Activated CD4-positive, alpha-beta T cell treated with anti-CD3 and anti-CD28 coated beads, Interleukin-2, amount 10 ng/mL, durations not matched to agents 24 days and 14 days (primary cell): ENCODE results near the gene RALGAPA2. TPM values are rescaled to one million over a fixed set of nuclear protein-coding genes. Genes with fewer than 3 reads are reported as not detected.
"Not testable (repeated sequence)": the region's sequence is repeated elsewhere in the genome, so short reads cannot be mapped to it uniquely, and the experiment has no call there.

ENCODE experiments used
- DNase-seq: peaks from one replicate; pipeline ENCODE4 v3.0.0; 2022
- H3K27ac Mint-ChIP-seq: one replicate; pipeline ENCODE4 v1.8.0; 2022; ENCODE audit warnings: mild to moderate bottlenecking, mixed read lengths
- H3K27me3 Mint-ChIP-seq: one replicate; pipeline ENCODE4 v1.8.0; 2022; ENCODE audit warnings: mixed read lengths
- H3K36me3 Mint-ChIP-seq: one replicate; pipeline ENCODE4 v1.8.0; 2022; ENCODE audit warnings: low read depth, mild to moderate bottlenecking, mixed read lengths
- H3K4me1 Mint-ChIP-seq: one replicate; pipeline ENCODE4 v1.8.0; 2021; ENCODE audit warnings: mixed read lengths
- H3K4me3 Mint-ChIP-seq: one replicate; pipeline ENCODE4 v1.8.0; 2022; ENCODE audit warnings: mild to moderate bottlenecking, moderate library complexity, mixed read lengths
- H3K9me3 Mint-ChIP-seq: one replicate; pipeline ENCODE4 v1.8.0; 2021; ENCODE audit warnings: mixed read lengths
- intact Hi-C: fragments of 100-400 bp; cut with micrococcal nuclease; formaldehyde crosslinking; loops from one replicate; pipeline ENCODE4 v1.15.1; 2023
- total RNA-seq: library from RNA; stranded (reverse); gene quantifications from 2 replicates; pipeline ENCODE4 v1.2.3, GENCODE V29; 2022

RALGAPA2 gene
- total RNA-seq, 1 donor from 2014 or later, result 18.7 TPM

DNA sequence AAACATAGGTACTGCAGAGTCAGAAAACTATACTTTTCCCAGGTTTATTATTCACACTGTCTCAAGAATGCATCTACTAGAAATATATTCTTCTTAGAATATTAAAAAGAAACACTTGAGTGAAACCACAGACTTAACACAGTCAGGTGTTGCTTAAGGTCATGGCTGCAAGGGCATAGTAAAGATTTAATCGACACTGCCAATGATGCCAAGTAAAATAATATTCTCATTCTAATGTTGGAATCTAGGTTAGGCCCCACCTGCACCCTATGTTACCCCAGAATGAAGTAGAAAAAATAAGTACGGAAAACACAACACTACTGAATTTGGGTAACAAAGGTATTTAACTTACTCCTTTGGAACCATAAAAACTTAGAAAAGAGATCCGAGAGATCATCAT, 155.0 kb downstream of the RALGAPA2 start:
- H3K27me3 Mint-ChIP-seq, result no peaks in the 10 kb centered on the region
- H3K4me1 Mint-ChIP-seq, result peaks cover 10% of the 10 kb centered on the region
- no peak overlapping the region for H3K4me3 Mint-ChIP-seq
- no peak for DNase-seq
- H3K27ac Mint-ChIP-seq, result no peak overlapping the region
- intact Hi-C loops, result no loop called here
- no peaks in the 10 kb centered on the region for H3K9me3 Mint-ChIP-seq
- H3K36me3 Mint-ChIP-seq, result peaks cover 32% of the 10 kb centered on the region

DNA sequence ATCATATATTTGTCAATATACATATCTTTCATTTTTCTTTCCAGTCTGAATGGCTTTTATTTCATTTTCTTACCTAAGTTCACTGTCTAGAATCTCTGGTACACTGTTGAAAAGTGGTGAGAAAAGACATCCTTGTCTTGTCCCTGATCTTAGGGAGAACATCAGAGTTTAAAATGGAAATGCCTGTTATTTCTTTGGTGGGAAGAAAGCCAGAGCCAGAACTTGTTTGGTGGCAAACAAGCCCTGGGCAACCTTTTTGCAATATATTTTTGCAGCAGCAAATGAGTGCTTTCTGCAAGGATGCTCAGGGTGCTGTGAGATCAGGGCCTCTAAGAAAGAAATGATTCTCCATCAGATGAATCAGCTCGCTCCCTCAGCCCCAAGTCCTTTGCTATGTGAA, 156.6 kb downstream of the RALGAPA2 start:
- Mint-ChIP-seq H3K4me1 (peaks cover 3% of the 10 kb centered on the region), H3K36me3 (peaks cover 24% of the 10 kb centered on the region), H3K4me3 (no peak overlapping the region), H3K9me3 (no peaks in the 10 kb centered on the region), H3K27me3 (no peaks in the 10 kb centered on the region), H3K27ac (no peak overlapping the region)
- no peak for DNase-seq
- intact Hi-C loops, result no loop called here

DNA sequence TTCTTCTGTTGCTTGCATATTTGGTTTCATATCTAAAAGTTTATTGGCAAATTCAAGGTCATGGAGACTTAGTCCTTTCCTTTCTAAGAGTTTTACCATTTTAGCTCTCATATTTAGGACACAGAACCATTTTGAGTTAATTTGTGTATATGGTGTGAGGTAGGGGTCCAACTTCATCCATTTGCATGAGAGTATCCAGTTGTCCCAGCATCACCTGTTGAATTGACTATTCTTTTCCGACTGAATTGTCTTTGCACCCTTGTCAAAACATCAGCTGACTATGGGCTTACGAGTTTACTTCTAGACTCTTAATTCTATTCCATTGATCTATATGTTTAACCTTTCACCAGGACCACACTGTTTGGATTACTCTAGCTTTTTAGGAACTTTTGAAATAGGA, 157.5 kb downstream of the RALGAPA2 start:
- no peaks in the 10 kb centered on the region for H3K27me3 Mint-ChIP-seq
- no peak overlapping the region for H3K4me3 Mint-ChIP-seq
- H3K27ac Mint-ChIP-seq, result no peak overlapping the region
- DNase-seq, result no peak
- H3K36me3 Mint-ChIP-seq, result peaks cover 22% of the 10 kb centered on the region
- peaks cover 5% of the 10 kb centered on the region for H3K4me1 Mint-ChIP-seq
- intact Hi-C loops, result no loop called here
- H3K9me3 Mint-ChIP-seq, result no peaks in the 10 kb centered on the region

DNA sequence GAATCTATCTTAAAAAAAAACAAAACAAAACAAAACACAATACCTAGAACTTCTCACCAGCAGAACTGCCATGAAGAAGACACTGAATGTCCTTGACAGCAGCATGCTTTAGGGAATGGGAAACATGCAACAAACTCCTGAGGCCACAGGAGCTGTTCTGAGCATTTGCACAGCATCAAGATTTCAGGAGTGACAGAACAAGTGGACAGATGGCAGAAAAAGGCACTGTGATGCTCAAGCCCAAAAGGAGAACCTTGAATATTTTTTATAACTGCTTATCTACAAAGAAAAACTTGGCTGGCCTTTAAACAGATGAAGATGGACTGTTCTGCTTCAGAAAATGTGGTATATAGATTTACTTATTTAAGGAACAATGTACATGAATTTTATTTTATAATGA, 158.9 kb downstream of the RALGAPA2 start:
- H3K36me3 Mint-ChIP-seq, result peaks cover 23% of the 10 kb centered on the region
- no peaks in the 10 kb centered on the region for H3K9me3 Mint-ChIP-seq
- H3K27ac Mint-ChIP-seq, result no peak overlapping the region
- DNase-seq, result no peak
- no peak overlapping the region for H3K4me3 Mint-ChIP-seq
- intact Hi-C loops, result no loop called here
- H3K27me3 Mint-ChIP-seq, result no peaks in the 10 kb centered on the region
- peaks cover 11% of the 10 kb centered on the region for H3K4me1 Mint-ChIP-seq

DNA sequence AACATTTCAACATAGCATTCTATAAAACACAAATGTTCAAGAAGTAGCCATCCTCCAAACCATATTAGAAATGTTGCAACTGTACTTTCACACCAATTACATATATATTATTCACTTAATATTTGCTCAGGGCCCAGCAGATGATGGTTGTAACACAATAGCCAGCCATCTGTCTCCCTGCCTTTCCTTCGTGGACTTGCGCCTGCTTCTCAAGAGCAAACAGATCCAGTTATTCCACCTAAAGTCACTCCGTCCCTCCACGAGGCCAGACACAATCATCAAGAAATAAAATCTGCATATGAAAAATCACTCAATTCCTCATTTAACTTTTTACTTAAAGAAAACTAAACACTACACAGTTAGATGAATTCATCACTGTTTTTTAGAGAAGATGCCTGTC, 160.4 kb downstream of the RALGAPA2 start:
- peaks cover 23% of the 10 kb centered on the region for H3K36me3 Mint-ChIP-seq
- no peak for DNase-seq
- intact Hi-C loops, result no loop called here
- H3K4me1 Mint-ChIP-seq, result peaks cover 20% of the 10 kb centered on the region
- H3K9me3 Mint-ChIP-seq, result no peaks in the 10 kb centered on the region
- no peak overlapping the region for H3K4me3 Mint-ChIP-seq
- no peak overlapping the region for H3K27ac Mint-ChIP-seq
- H3K27me3 Mint-ChIP-seq, result no peaks in the 10 kb centered on the region

DNA sequence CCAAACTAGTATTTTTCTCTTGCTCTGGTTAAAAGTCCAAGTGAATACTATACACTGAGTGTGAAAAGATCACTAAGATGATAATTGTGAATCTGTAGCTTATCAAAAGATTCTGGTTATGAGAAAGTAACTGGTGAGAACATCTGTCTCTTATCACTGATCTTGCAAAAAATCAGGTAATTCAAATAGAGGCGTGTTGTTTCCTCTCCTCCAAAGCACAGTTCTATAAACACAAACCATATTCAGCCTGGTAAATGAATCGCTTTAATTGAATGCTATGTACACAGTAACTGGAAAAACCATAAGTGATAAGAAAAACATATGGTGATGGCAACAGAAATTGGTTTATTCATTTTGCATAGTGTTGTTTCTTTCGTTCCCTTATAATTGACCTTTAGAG, 161.0 kb downstream of the RALGAPA2 start:
- H3K36me3 Mint-ChIP-seq, result peaks cover 24% of the 10 kb centered on the region
- DNase-seq, result no peak
- H3K4me3 Mint-ChIP-seq, result no peak overlapping the region
- peaks cover 25% of the 10 kb centered on the region for H3K4me1 Mint-ChIP-seq
- H3K27ac Mint-ChIP-seq, result no peak overlapping the region
- no peaks in the 10 kb centered on the region for H3K9me3 Mint-ChIP-seq
- H3K27me3 Mint-ChIP-seq, result no peaks in the 10 kb centered on the region
- intact Hi-C loops, result loop anchor here (2.0 kb wide), 1 partner anchor 17 kb away; no protein-coding TSS in a partner anchor

DNA sequence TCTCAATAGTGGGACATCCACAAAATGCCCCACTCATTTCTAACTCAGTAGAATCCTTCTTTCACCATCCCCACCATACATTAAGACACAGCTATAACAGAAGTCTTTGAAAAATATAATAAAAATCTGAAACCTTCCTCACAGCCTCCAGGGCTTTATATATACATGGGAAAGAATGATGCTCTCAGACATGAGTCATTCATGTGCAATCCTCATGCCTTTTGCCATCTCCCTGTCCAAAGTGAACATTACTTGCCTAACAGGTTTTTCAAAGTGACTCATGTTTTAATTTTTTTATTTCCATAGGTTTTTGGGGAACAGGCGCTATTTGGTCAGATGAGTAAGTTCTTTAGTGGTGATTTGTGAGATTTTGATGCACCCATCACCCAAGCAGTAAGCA, 162.7 kb downstream of the RALGAPA2 start:
- no peak for DNase-seq
- Mint-ChIP-seq H3K36me3 (peaks cover 19% of the 10 kb centered on the region), H3K27ac (peak overlapping the region; percentile 14), H3K4me3 (no peak overlapping the region), H3K27me3 (no peaks in the 10 kb centered on the region), H3K9me3 (no peaks in the 10 kb centered on the region), H3K4me1 (peaks cover 27% of the 10 kb centered on the region)
- intact Hi-C loops, result loop anchor here (2.0 kb wide), 1 partner anchor 19 kb away; no protein-coding TSS in a partner anchor

DNA sequence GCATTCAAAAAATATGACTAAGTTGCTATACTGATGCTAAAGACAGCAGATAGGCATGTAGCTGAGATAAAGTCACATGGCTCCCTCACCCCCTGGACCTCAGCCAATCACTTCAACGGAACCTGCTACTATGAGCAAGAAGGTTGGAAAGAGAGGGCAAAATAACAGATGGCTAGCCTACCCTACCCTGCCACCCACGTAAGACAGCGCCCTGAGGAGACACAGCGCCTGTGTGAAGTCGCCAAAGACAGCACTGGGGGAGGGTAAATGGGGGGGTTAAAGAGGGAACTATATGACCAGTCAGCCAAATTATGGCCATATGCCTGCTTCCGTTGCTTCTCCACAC, 163.2 kb downstream of the RALGAPA2 start:
- Mint-ChIP-seq H3K9me3 (no peaks in the 10 kb centered on the region), H3K4me1 (peaks cover 27% of the 10 kb centered on the region), H3K4me3 (no peak overlapping the region), H3K36me3 (peaks cover 21% of the 10 kb centered on the region), H3K27me3 (no peaks in the 10 kb centered on the region), H3K27ac (peak overlapping the region; percentile 14)
- intact Hi-C loops, result no loop called here
- DNase-seq, result no peak

DNA sequence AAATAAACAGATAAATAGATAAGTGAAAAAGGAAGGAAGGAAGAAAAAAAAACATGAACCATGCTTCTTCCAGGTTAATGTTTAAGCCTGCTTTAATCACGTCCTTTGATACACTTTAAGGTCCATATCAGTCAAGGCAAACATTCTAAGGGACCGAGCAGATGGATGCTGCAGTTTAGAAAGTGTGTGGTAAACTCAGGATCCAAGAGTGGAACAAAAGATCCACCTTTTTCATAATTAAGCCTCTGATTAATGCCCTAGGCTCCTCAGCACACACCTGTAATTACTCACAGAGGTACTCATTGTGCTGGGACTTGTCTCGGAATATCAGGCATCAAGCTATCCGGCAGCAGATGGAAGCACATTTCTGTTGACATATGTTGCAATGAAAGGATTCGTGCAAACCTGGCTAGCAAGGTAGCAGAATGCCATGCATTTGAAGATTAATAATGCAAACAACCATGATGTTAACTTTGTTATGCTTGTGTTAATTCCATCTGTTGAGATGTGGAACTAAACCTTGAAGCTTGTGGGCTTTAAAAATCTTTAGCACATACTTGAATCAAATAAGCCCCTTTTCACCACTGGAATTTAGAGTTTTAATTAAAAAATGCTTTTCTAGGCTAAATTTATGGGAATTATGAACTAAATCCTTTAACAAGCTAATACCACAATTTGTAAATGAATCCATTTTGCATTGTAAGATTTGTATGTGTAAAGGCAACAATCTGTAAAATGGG, 163.7 kb downstream of the RALGAPA2 start:
- H3K27me3 Mint-ChIP-seq, result no peaks in the 10 kb centered on the region
- DNase-seq, result no peak
- H3K27ac Mint-ChIP-seq, result no peak overlapping the region
- H3K9me3 Mint-ChIP-seq, result no peaks in the 10 kb centered on the region
- H3K4me3 Mint-ChIP-seq, result no peak overlapping the region
- peaks cover 23% of the 10 kb centered on the region for H3K36me3 Mint-ChIP-seq
- intact Hi-C loops, result no loop called here
- peaks cover 27% of the 10 kb centered on the region for H3K4me1 Mint-ChIP-seq

DNA sequence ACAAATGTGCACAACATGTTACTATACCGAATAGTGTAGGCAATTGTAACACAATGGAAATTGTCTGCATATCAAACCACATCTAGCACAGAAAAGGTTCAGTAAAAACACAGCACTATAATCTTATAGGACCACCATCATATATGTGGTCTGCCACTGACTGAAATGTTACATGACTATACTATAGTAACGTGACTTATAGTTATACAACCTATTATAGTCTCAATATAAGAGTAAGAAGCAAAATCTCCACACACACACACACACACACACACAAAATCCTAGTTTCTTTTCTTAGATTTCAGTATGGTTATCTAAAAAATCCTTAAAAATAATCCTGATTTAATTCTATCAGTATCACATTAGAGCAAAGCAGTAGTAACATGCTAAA, 164.6 kb downstream of the RALGAPA2 start:
- peaks cover 25% of the 10 kb centered on the region for H3K36me3 Mint-ChIP-seq
- H3K4me3 Mint-ChIP-seq, result no peak overlapping the region
- DNase-seq, result no peak
- peaks cover 27% of the 10 kb centered on the region for H3K4me1 Mint-ChIP-seq
- no peaks in the 10 kb centered on the region for H3K27me3 Mint-ChIP-seq
- H3K27ac Mint-ChIP-seq, result no peak overlapping the region
- intact Hi-C loops, result loop anchor here (2.0 kb wide), 1 partner anchor 51 kb away; no protein-coding TSS in a partner anchor
- no peaks in the 10 kb centered on the region for H3K9me3 Mint-ChIP-seq

DNA sequence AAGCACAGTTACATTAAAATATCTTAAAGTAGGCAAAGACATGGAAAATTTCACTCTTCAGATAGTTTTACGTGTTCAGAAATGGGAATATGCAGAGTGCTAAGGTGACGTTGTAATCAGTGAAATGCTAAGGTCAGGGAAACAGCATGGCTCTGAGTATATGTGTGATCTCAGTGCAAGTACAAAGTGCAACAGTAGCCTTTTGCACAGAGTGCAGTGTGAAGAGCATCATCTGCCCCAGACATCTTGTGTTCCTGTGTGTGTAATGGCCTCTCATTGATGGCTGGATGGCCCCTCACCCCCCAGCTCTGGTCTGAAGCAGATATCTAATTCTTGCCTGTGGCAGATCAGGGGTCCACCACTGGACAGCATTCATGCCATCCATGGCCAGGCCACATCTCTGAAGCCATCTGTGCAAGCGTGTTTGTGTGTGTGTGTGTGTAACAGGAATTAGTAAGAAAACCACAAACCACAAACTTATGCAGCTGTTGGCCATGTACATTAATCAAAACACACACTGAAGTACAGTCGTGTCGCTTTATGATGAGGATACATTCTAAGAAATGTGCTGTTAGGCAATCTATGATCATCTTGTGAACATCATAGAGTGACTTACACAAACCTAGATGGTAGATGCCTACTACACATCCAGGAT, 165.1 kb downstream of the RALGAPA2 start:
- peaks cover 27% of the 10 kb centered on the region for H3K4me1 Mint-ChIP-seq
- DNase-seq, result no peak
- no peak overlapping the region for H3K4me3 Mint-ChIP-seq
- intact Hi-C loops, result loop anchor here (2.0 kb wide), 1 partner anchor 51 kb away; no protein-coding TSS in a partner anchor
- H3K9me3 Mint-ChIP-seq, result peaks cover 3% of the 10 kb centered on the region
- H3K27me3 Mint-ChIP-seq, result no peaks in the 10 kb centered on the region
- H3K36me3 Mint-ChIP-seq, result peaks cover 28% of the 10 kb centered on the region
- H3K27ac Mint-ChIP-seq, result peak overlapping the region; percentile 49

DNA sequence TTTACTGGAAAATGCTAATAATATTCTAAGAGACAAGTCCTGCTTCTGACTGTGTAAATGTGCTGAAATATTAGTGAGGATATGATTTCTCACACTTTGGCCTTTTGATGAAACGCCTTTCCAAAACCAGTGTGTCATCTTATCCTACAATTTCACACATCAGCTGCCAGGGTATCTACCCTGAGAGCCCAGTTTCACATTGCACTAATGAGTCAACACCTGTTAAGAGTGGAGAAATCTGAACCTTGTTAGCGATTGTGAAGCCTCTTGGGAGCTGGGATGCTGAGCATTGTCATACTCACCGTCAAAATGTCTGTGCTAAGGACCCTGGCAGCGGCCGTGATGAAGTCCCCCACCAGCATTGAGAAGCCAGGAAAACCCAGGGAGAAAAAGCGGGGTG, 166.0 kb downstream of the RALGAPA2 start:
- H3K27me3 Mint-ChIP-seq, result no peaks in the 10 kb centered on the region
- H3K27ac Mint-ChIP-seq, result peak overlapping the region; percentile 76
- peaks cover 26% of the 10 kb centered on the region for H3K4me1 Mint-ChIP-seq
- peaks cover 3% of the 10 kb centered on the region for H3K9me3 Mint-ChIP-seq
- H3K4me3 Mint-ChIP-seq, result no peak overlapping the region
- DNase-seq, result no peak
- intact Hi-C loops, result loop anchor here (2.0 kb wide), 1 partner anchor 50 kb away; no protein-coding TSS in a partner anchor
- peaks cover 35% of the 10 kb centered on the region for H3K36me3 Mint-ChIP-seq

DNA sequence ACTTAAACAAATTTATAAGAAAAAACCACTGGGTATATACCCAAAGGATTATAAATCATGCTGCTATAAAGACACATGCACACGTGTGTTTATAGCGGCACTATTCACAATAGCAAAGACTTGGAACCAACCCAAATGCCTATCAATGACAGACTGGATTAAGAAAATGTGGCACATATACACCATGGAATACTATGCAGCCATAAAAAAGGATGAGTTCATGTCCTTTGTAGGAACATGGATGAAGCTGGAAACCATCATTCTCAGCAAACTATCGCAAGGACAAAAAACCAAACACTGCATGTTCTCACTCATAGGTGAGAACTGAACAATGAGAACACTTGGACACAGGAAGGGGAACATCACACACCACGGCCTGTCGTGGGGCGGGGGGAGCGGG, 169.1 kb downstream of the RALGAPA2 start:
- H3K4me3 Mint-ChIP-seq, intact Hi-C loops, H3K27ac Mint-ChIP-seq, H3K9me3 Mint-ChIP-seq, H3K27me3 Mint-ChIP-seq, DNase-seq: not testable (repeated sequence)
- H3K36me3 Mint-ChIP-seq, result peaks cover 34% of the 10 kb centered on the region
- peaks cover 15% of the 10 kb centered on the region for H3K4me1 Mint-ChIP-seq

DNA sequence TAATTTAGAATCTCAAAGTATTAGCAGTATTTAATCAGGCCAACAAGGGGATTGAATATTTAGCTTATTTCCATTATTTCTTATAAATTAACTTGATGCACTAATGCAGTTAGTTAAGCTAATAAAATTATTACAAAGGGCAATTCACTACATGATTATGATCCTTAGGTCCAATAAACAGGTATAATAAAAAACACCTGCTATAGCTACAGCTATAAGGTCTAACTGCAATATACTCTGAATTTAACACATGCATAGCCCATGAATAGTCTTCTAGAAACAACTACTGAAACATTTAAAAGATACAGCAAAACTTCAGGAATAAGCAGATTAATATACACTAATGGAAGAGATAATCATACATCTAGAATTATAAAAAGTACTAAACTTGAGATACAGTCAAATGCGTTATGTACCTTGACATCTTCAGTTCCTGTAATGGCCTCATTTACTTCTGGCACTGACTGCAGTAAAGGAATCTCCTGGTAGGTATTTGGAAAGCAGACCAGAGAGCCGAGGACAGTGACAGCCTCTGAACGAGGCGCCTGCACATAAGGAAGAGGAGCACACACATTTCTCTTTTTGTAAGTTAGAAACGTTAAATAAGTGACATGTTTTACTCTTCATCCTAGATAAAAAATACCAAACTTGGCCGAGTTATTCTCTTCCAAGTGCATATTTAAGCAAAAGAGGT, 176.1 kb downstream of the RALGAPA2 start:
- no peak overlapping the region for H3K27ac Mint-ChIP-seq
- peaks cover 3% of the 10 kb centered on the region for H3K36me3 Mint-ChIP-seq
- H3K9me3 Mint-ChIP-seq, result no peaks in the 10 kb centered on the region
- intact Hi-C loops, result no loop called here
- no peak for DNase-seq
- no peak overlapping the region for H3K4me3 Mint-ChIP-seq
- no peaks in the 10 kb centered on the region for H3K27me3 Mint-ChIP-seq
- H3K4me1 Mint-ChIP-seq, result peaks cover 3% of the 10 kb centered on the region
